HepG2 (cell line): Measurements from ENCODE around the gene MTA3. TPM values are rescaled to one million over a fixed set of nuclear protein-coding genes. Genes with fewer than 3 reads are reported as not detected.

Source experiments
- EHMT2 ChIP-seq: fragments of 200-600 bp; sonication (generic); IDR thresholded peaks from 2 replicates; pipeline ENCODE4 v1.7.0; 2017; ENCODE audit warnings: antibody characterized with exemption, low read depth, low read length, borderline replicate concordance
- HMGA1 ChIP-seq: sonication (generic); formaldehyde crosslinking; conservative IDR thresholded peaks from 2 replicates; pipeline ENCODE4 v1.4.0; 2020; ENCODE audit warnings: missing genetic modification reagents
- KDM2A ChIP-seq: sonication (generic); formaldehyde crosslinking; IDR thresholded peaks from 2 replicates; pipeline ENCODE4 v1.4.0; 2020; ENCODE audit warnings: low read depth, missing genetic modification reagents, borderline replicate concordance
- PHF20 ChIP-seq: sonication (generic); formaldehyde crosslinking; IDR thresholded peaks from 2 replicates; pipeline ENCODE4 v1.5.0; 2020; ENCODE audit warnings: mild to moderate bottlenecking, missing genetic modification reagents
- RBFOX2 ChIP-seq: fragments of 200-400 bp; formaldehyde crosslinking; IDR thresholded peaks from 2 replicates; pipeline ENCODE4 v1.6.1; 2017; ENCODE audit warnings: low read depth, mild to moderate bottlenecking, low read length
- SALL1 ChIP-seq: sonication (generic); formaldehyde crosslinking; IDR thresholded peaks from 2 replicates; pipeline ENCODE4 v1.8.0; 2022; ENCODE audit warnings: mild to moderate bottlenecking, missing genetic modification reagents
- SP140L ChIP-seq: sonication (generic); formaldehyde crosslinking; IDR thresholded peaks from 2 replicates; pipeline ENCODE4 v1.4.0; 2020; ENCODE audit warnings: missing genetic modification reagents, borderline replicate concordance
- TEAD2 ChIP-seq: sonication (generic); formaldehyde crosslinking; IDR thresholded peaks from 2 replicates; pipeline ENCODE4 v1.9.0; 2021; ENCODE audit warnings: missing genetic modification reagents
- ZC3H13 ChIP-seq: sonication (generic); formaldehyde crosslinking; IDR thresholded peaks from 2 replicates; pipeline ENCODE4 v1.8.1; 2023; ENCODE audit warnings: mild to moderate bottlenecking, missing genetic modification reagents, moderate library complexity
- ZFP36L1 ChIP-seq: sonication (generic); formaldehyde crosslinking; IDR thresholded peaks from 2 replicates; pipeline ENCODE4 v1.8.0; 2022; ENCODE audit warnings: mild to moderate bottlenecking, missing genetic modification reagents, moderate library complexity
- ZMYM4 ChIP-seq: sonication (generic); formaldehyde crosslinking; IDR thresholded peaks from 2 replicates; pipeline ENCODE4 v1.8.1; 2023; ENCODE audit warnings: mild to moderate bottlenecking, missing genetic modification reagents
- ZNF138 ChIP-seq: sonication (generic); formaldehyde crosslinking; IDR thresholded peaks from 2 replicates; pipeline ENCODE4 v1.5.0; 2020; ENCODE audit warnings: mild to moderate bottlenecking, low read depth, missing genetic modification reagents
- ZNF446 ChIP-seq: sonication (generic); formaldehyde crosslinking; IDR thresholded peaks from 2 replicates; pipeline ENCODE4 v1.5.0; 2020; ENCODE audit warnings: mild to moderate bottlenecking, missing genetic modification reagents
- ZNF747 ChIP-seq: sonication (generic); formaldehyde crosslinking; IDR thresholded peaks from 2 replicates; pipeline ENCODE4 v1.8.1; 2023; ENCODE audit warnings: missing genetic modification reagents, mild to moderate bottlenecking, borderline replicate concordance
- ZNF83 ChIP-seq: sonication (generic); formaldehyde crosslinking; IDR thresholded peaks from 2 replicates; pipeline ENCODE4 v1.4.0; 2020; ENCODE audit warnings: missing genetic modification reagents, mild to moderate bottlenecking, borderline replicate concordance
- polyA plus RNA-seq, 8 experiments: library from polyadenylated mRNA; depleted of rRNA in 3 of 8; stranded (reverse) in 7 of 8; unstranded in 1 of 8; fragments of >200 nt; fragmentation: Illumina TruSeq in 4 of 8; extraction: Trizol in 4 of 8; gene quantifications; 2 replicates each; pipeline versions ENCODE4 v1.2.1 to v1.2.3, GENCODE V29; 2011 to 2016; ENCODE audit warnings: low read depth in 4 of 8, missing spikeins in 1 of 8, mixed read lengths in 1 of 8; ENCODE audit not compliant: insufficient read depth in 1 of 8
- total RNA-seq, 5 experiments: library from RNA; depleted of rRNA; stranded (reverse); fragments of >200 nt; fragmentation: Illumina TruSeq; extraction: Trizol; gene quantifications; 2 replicates each; pipeline ENCODE4 v1.2.3, GENCODE V29; 2016; ENCODE audit warnings: low read depth in 1 of 5
- TF ChIP-seq, protein P1 (sequence below): sonication (generic); formaldehyde crosslinking; IDR thresholded peaks from 2 replicates; pipeline ENCODE4 v1.5.0; 2020; ENCODE audit warnings: mild to moderate bottlenecking, missing genetic modification reagents
- TF ChIP-seq, protein P2 (sequence below): sonication (generic); formaldehyde crosslinking; IDR thresholded peaks from 2 replicates; pipeline ENCODE4 v1.4.0; 2020; ENCODE audit warnings: missing genetic modification reagents, borderline replicate concordance
- TF ChIP-seq, protein P3 (sequence below): IDR thresholded peaks from 2 replicates; pipeline ENCODE4 v1.6.1; 2016; ENCODE audit warnings: missing compliant biosample characterization, missing genetic modification reagents, borderline replicate concordance
- TF ChIP-seq, protein P4 (sequence below): IDR thresholded peaks from 2 replicates; pipeline ENCODE4 v1.6.1; 2016; ENCODE audit warnings: missing genetic modification reagents, missing compliant biosample characterization
- TF ChIP-seq, protein P5 (sequence below): sonication (generic); formaldehyde crosslinking; IDR thresholded peaks from 2 replicates; pipeline ENCODE4 v1.9.0; 2021; ENCODE audit warnings: missing genetic modification reagents, mild to moderate bottlenecking, borderline replicate concordance

The MTA3 gene
- total and polyA plus RNA-seq, 2 of the 13 experiments (the other 11 are each of a cell fraction or from before 2014, with no cell fraction given) = 48.8 to 77.8 TPM

DNA sequence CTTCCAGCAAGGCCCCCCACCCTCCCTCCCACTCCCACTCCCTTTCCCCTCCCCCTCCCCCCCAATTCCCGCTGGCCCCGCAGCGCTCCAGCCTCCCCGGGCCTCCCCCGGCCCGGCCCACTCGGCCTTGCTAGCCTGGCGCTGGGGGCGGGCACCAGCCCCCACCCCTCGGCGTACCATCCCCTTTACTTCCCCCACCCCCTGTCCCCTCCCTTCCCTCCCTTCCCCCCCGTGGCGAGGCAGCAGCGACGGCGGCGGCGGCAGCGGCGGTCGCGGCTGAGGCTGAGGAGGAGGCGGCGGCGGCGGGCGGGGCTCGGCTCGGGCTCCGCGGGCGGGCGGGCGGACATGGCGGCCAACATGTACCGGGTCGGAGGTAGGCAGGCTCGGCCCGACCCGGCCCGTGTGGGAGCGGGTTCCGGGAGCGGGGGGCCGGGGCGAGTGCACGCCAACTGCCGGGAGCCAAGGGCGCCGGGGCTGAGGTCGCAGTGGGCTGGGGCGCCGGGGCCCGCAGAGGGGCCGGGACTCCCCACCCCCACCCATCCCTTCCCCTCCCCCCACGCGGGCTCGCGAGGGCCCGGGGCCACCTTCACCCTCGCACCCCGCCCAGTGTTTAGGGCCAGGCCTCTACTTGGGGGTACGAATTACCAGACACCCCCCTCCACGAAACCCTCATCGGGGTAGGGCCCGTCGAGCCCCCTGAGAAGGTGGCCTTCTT is at the start of gene MTA3 (continued):
- TF ChIP-seq, protein P1, sequence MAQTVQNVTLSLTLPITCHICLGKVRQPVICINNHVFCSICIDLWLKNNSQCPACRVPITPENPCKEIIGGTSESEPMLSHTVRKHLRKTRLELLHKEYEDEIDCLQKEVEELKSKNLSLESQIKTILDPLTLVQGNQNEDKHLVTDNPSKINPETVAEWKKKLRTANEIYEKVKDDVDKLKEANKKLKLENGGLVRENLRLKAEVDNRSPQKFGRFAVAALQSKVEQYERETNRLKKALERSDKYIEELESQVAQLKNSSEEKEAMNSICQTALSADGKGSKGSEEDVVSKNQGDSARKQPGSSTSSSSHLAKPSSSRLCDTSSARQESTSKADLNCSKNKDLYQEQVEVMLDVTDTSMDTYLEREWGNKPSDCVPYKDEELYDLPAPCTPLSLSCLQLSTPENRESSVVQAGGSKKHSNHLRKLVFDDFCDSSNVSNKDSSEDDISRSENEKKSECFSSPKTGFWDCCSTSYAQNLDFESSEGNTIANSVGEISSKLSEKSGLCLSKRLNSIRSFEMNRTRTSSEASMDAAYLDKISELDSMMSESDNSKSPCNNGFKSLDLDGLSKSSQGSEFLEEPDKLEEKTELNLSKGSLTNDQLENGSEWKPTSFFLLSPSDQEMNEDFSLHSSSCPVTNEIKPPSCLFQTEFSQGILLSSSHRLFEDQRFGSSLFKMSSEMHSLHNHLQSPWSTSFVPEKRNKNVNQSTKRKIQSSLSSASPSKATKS = no peak
- TF ChIP-seq PHF20 (CRISPR knock-in tag) (no peak), TEAD2 (CRISPR knock-in tag) (no peak), EHMT2 (no peak), ZFP36L1 (CRISPR knock-in tag) (no peak), HMGA1 (CRISPR knock-in tag) (no peak), ZNF446 (CRISPR knock-in tag) (no peak), SP140L (CRISPR knock-in tag) (no peak), ZC3H13 (CRISPR knock-in tag) (no peak; the same call in 1 of the 2 replicates), KDM2A (peak; percentile 7; the same call in 1 of the 2 replicates), ZNF83 (CRISPR knock-in tag) (no peak), ZMYM4 (CRISPR knock-in tag) (no peak), RBFOX2 (peak; percentile 78), ZNF747 (no peak), SALL1 (no peak; the same call in 1 of the 2 replicates), ZNF138 (no peak)
- TF ChIP-seq, protein P2, sequence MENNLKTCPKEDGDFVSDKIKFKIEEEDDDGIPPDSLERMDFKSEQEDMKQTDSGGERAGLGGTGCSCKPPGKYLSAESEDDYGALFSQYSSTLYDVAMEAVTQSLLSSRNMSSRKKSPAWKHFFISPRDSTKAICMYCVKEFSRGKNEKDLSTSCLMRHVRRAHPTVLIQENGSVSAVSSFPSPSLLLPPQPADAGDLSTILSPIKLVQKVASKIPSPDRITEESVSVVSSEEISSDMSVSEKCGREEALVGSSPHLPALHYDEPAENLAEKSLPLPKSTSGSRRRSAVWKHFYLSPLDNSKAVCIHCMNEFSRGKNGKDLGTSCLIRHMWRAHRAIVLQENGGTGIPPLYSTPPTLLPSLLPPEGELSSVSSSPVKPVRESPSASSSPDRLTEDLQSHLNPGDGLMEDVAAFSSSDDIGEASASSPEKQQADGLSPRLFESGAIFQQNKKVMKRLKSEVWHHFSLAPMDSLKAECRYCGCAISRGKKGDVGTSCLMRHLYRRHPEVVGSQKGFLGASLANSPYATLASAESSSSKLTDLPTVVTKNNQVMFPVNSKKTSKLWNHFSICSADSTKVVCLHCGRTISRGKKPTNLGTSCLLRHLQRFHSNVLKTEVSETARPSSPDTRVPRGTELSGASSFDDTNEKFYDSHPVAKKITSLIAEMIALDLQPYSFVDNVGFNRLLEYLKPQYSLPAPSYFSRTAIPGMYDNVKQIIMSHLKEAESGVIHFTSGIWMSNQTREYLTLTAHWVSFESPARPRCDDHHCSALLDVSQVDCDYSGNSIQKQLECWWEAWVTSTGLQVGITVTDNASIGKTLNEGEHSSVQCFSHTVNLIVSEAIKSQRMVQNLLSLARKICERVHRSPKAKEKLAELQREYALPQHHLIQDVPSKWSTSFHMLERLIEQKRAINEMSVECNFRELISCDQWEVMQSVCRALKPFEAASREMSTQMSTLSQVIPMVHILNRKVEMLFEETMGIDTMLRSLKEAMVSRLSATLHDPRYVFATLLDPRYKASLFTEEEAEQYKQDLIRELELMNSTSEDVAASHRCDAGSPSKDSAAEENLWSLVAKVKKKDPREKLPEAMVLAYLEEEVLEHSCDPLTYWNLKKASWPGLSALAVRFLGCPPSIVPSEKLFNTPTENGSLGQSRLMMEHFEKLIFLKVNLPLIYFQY (CRISPR knock-in tag) = peak; percentile 41; the same call in 1 of the 2 replicates
- TF ChIP-seq, protein P3, sequence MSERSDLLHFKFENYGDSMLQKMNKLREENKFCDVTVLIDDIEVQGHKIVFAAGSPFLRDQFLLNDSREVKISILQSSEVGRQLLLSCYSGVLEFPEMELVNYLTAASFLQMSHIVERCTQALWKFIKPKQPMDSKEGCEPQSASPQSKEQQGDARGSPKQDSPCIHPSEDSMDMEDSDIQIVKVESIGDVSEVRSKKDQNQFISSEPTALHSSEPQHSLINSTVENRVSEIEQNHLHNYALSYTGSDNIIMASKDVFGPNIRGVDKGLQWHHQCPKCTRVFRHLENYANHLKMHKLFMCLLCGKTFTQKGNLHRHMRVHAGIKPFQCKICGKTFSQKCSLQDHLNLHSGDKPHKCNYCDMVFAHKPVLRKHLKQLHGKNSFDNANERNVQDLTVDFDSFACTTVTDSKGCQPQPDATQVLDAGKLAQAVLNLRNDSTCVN (CRISPR knock-in tag) = no peak
- TF ChIP-seq, protein P4, sequence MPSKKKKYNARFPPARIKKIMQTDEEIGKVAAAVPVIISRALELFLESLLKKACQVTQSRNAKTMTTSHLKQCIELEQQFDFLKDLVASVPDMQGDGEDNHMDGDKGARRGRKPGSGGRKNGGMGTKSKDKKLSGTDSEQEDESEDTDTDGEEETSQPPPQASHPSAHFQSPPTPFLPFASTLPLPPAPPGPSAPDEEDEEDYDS (CRISPR knock-in tag) = no peak
- TF ChIP-seq, protein P5, sequence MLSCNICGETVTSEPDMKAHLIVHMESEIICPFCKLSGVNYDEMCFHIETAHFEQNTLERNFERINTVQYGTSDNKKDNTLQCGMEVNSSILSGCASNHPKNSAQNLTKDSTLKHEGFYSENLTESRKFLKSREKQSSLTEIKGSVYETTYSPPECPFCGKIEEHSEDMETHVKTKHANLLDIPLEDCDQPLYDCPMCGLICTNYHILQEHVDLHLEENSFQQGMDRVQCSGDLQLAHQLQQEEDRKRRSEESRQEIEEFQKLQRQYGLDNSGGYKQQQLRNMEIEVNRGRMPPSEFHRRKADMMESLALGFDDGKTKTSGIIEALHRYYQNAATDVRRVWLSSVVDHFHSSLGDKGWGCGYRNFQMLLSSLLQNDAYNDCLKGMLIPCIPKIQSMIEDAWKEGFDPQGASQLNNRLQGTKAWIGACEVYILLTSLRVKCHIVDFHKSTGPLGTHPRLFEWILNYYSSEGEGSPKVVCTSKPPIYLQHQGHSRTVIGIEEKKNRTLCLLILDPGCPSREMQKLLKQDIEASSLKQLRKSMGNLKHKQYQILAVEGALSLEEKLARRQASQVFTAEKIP (CRISPR knock-in tag) = no peak
